GM23248 (cell line): ENCODE results near the gene LCE1F.

Experiments
- EZH2 ChIP-seq: fragments of 200-600 bp; sonication (generic); IDR thresholded peaks from 2 replicates; pipeline ENCODE4 v1.6.1; 2018; ENCODE audit warnings: antibody characterized with exemption, mild to moderate bottlenecking; ENCODE audit not compliant: insufficient read depth, poor library complexity, severe bottlenecking
- EZH2phosphoT487 ChIP-seq: fragments of 200-600 bp; sonication (generic); IDR thresholded peaks from 2 replicates; pipeline ENCODE4 v1.6.1; 2018; ENCODE audit warnings: antibody characterized with exemption, moderate library complexity, mild to moderate bottlenecking, low read depth; ENCODE audit not compliant: insufficient read depth

DNA sequence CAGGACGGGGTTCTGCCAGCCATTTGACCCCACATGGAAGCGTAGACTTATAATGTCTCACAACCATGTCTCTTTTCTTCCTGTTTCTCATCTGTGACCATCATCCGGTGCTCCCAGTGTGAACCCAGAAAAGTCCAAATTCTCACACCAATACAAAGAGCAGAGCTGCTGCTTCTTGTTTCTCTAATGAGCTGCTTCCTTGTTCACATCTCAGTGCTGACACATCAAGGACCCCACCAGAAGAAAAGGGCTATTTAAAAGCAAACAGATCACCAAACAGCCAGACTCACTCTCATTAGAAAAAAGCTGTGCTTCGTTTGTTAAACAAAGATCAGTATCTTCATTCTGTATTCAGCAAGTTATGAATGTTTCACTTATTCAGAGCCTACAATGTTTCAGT, 20.7 kb downstream of the LCE1F start:
- TF ChIP-seq EZH2 (no peak), EZH2phosphoT487 (no peak)
